DMS 273 treated with DMSO at 0.1 percent for 48 hours (cell line): Measurements from ENCODE around the gene HECTD2.
"Not testable (repeated sequence)": the region's sequence is repeated elsewhere in the genome, so short reads cannot be mapped to it uniquely, and the experiment has no call there.

Experiments
- DNase-seq: peaks from one replicate; lab custom pipeline; 2025; lab: John Stamatoyannopoulos, UW

HECTD2 gene

DNA sequence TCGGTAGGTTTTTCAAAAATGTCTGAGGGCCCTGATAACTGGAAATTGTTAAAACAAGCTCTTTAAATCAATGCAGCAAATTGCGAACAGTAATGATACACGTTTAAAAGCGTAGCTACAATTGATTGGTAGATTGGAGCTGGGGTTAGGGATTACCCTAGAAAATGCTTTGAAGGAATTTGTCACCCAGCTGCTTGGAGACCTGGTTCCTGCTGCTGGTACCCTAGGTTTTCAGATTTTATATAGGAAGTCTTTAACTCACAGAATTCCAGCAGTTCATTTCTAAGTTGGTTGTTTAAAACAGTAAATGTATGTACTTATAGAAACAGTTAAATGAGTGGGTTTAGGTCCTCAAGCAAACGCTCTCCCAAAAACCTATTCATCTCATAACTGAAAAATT, 1.5 kb downstream of the HECTD2 start:
- no peak for DNase-seq

DNA sequence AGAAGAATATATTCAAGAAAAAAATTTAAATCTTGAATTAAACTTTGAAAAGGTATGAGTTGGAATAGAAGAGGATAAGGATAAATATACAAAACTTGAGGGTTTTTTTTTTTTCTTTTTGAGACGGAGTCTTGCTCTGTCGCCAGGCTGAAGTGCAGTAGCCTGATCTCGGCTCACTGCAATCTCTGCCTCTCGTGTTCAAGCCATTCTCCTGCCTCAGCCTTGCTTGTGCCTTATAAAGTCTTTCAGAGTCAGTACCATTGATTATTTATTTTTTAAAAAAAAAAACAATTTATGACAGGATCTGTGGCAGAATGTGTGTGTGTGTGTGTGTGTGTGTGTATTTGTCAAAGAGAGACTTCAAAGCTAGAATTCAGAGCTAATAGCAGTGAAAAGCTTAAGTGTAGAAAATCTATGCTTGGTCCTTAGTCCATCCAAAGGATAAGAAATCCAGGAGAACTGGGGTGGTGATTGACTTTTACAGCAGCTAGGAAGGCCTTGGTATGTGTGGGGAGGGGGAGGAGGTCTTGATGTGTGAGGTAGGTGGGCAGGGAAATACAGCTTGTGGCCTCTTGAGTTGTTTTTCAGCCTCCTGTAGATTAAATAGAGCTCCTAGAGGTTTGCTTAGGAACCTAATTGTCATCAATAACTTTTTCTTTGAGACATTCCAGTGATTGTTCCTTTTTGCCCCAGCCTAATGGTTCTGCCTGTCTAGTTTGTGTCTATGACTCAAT, 2.4 kb downstream of the HECTD2 start:
- no peak for DNase-seq

DNA sequence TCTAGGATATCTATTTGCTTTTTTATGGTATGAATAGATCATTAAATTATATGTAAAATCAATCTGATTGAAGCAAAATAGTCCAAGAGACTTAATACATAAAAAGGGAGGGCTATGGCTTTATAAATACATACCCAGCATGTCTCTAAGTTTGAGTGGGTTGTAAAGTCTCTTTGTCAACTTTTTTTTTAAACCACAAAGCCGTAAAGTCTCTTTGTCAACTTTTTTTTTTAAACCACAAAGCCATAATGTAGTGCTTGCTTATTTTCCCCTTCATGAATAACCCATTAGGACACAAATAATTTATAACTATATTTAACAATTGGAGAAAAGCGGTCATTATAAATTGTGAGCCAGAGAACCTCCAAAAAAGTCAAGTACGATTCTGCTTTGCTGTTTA, 5.7 kb downstream of the HECTD2 start:
- no peak for DNase-seq

DNA sequence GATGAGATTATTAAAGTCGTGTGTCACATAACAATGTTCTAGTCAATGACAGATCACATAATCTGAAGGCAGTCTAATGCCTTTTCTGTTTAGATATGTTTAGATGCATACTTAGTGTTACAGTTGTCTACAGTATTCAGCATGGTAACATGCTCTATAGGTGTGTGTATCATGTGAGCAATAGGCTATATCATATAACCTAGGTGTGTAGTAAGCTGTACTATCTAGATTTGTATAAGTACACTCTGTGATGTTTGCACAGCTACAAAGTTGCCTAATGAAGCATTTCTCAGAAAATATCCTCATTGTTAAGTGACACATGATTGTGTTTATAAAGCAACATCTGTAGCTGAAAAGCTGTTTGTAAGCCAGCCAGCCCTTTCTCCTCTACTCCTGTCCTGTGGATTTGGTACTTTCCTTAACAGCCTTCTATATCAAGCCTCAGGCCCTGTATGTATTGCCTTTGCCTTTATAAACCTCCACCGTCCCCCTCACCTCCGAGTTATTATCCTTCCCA, 6.3 kb downstream of the HECTD2 start:
- no peak for DNase-seq

DNA sequence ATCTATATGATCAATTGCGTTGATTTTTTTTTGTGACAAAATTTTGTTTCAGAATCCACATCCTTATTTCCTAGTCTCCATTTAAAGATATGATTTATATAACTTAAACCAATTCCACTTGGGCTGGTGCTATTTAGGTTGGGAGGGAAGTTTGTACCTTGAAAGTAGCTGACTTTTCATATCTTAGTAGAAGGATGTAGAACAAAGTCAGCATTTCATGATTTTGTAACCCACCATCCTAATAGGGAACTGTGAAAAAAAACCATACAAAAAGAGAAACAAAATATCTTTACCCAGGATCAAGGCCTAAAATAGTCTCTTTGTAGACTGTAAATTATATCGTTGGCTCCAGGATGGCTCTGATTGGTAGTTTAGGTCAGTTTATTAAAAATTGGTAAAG, 8.3 kb downstream of the HECTD2 start:
- no peak for DNase-seq

DNA sequence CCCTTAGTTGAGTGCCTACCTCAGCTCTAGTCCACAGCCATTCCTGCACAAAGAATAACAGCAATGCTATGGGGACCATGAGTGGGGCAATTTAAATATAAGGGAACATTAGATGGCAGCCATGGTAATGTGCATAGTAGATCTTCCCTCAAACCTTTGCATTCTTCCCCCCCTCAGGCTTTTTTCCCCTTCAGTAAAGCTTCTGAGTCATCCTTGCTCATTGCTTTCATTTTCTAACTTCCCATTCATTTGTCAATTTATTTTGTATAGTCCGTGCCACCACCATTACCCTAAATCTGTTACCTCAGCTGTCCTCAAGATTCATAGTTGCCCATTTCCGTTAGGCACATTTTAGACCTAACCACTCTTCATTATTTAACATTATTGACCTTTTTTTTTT, 10.7 kb downstream of the HECTD2 start:
- no peak for DNase-seq

DNA sequence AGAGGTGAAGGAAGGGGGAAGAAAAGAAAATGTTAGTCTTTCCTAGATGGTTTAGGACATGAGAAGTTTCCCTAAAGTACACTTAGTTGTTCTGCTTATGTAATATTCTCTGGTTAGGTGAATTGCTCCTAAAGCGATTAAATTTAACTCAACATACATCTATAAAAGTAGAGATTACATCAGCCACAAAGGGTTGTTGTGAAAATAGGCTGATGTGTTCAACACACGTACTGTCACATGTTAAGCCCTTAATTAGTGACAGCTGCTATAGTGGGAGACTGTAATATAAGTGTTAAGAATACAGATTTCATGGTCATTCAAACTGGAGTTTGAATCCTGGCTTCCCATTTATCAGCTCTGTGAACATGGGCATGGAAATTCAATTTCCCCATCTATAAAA, 12.8 kb downstream of the HECTD2 start:
- DNase-seq = no peak

DNA sequence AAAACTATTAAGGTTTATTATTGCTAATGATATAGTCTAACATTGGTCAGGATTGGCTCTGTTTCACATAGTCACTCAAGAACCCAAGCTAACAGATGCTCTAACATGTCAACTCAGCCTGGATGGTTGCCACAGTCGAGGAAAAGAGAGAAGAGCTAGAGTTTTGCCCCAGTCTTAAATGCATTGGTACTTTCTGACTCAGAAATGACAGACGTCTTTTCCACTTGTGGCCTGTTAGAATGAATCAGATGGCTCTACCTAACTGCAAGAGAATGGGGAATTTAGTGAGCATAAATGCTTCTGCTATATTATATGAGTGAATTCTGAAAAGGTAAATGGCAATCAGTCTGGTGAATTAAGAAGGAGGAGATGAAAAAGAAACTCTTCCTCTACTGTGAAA, 13.9 kb downstream of the HECTD2 start:
- no peak for DNase-seq

DNA sequence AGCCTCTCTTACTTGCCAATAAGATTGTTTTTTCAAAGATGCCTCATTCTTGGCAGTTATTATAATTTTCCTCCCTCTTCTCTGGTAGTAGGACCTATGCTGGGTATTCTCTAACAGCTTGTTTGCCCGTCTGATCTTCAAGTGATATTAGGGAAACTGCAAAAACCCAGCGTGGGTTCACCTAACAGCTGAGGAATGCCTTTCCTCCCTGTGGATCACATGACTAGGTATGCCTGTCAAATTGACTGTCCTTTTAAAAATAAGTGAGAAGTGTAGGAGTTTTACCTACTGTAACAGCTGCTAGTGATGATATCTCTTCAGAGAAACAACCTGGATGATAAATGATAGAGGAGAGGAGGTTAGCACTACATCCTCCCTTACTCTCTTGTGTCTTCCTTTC, 22.0 kb downstream of the HECTD2 start:
- no peak for DNase-seq

DNA sequence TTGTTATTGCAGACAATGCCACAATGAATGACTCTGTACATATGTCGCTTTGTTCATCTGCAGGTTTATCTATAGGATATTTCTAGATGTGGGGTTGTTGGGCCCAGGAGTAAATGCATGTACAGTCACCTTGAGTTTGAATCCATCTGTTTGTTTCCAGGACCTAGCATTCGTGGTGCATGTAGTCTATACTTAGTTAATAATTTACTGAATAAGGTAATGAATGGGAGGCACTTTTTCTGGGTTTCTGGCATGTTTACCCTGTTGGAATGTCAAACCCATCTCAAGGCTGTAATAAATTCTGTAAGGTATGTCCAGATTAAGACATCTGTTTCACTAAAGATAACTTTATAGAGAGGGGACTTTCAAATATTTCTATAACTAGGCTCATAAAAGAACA, 23.5 kb downstream of the HECTD2 start:
- DNase-seq = no peak

DNA sequence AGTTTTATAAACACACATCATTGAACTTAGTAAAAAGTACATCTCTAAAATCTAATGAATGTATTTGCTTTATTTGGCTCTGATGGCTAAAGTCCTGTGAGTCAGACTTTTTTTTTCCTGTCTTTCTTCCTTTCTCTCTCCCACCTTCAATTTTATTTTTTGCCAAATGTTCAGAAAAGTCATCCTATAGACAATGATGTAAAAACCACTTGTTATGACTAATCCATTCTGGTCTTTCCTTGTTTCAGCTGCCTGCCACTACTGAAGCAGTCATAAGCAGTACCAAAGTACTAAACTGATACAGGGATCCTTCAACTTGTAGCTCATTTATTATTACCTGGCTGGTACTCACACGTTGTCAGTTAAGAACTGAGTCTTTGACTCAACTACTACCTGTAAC, 23.9 kb downstream of the HECTD2 start:
- no peak for DNase-seq

DNA sequence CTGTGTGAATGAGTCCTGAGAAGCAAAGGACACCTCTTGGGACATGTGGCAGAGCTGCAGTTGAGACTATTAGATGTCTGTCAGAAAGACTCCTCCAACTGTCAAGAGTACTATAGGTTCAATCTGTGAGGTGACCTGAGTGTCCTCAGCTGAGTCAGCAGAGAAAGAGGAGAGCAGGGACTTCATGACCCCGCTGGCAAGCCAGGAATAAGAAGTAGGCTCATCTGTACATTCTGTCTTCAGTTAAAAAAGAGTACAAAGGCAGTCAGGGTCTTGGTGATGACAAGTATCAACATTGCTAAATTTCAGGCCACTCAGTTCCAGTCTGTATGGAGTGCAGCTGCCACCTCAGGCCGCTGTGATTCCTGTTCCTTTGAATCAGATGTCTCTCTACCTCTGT, 25.1 kb downstream of the HECTD2 start:
- no peak for DNase-seq

DNA sequence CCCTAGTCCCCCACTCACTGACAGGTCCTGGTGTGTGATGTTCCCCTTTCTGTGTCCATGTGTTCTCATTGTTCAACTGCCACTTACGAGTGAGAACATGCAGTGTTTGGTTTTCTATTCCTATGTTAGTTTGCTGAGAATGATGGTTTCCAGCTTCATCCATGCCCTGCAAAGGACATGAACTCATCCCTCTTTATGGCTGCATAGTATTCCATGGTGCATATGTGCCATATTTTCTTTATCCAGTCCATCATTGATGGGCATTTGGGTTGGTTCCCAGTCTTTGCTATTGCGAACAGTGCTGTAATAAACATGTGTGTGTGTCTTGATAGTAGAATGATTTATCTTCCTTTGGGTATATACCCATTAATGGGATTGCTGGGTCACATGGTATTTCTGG, 28.1 kb downstream of the HECTD2 start:
- DNase-seq = not testable (repeated sequence)

DNA sequence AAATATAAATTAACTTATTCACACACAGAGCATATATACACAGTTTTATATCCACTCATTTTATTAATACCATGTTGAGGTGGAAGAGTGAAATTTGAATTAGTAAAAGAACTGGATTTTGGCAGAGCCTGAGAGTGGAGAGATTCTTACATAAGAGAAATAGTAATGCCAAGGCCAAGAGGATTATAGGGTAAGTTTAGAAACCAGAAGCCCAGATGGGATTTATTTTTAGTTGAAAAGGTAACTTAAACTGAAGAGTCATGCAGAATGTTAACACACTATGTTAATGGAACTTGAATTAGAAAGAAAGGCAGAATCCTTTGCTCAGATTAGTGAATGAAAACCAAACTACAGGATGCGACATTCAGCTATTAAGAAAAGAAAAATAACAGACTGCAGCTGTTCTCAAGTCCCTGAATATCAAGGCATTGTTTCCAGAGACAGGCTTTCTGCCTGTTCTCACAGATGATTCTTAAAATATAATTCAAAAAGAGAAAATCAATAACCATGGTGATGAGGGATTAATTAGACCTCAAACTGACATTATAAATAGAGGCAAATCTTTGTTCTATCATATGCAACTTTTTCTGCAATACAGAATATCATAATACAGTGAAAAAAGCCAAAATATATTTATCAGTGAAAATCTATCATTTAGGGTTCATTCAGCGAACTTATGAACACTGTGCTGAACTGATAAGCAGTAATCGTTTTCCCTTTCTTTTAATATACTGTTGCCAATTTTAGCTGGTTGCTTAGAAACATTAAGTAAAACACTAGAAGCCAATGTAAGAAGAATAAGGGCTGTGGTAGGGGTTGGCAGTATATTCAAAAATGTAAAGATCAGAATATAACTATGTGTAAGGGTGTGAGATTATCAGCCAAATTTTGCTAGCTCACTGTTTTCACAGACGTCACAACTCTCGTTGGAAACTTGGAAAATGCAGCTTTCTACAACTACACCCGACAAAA, 34.4 kb downstream of the HECTD2 start:
- DNase-seq = no peak

DNA sequence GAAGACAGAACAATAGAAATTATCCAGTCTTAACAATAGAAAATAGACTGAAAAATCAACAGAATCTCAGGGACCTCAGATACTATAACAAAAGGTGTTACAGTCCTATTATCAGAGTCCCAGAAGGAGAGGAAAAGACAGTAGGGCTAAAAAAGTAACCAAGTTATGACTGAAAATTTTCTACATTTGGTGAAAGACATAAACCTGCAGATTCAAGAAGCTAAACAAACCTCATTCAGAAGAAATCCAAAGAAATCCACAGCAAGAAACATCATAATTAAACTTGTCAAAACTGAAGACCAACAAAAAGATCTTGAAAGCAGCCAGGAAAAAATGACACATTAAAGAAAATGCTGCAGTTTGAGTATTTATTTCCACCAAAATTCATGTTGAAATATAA, 41.9 kb downstream of the HECTD2 start:
- no peak for DNase-seq

DNA sequence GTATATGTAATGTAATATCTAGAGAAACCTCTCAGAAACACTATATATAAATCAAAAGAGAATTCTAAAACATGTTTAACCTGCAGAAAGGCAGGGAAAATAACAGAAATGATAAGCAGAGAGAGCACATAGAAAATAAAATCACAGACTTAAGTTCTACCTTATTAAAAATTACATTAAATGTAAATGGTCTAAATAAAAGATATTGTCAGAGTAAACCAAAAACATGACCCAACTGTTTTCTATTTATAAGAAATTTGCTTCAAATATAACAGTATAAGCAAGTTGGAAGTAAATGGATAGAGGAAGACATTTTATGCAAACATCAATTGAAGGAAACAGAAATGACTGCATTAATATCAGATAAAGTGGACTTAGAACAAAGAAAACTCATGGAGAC, 43.4 kb downstream of the HECTD2 start:
- no peak for DNase-seq

DNA sequence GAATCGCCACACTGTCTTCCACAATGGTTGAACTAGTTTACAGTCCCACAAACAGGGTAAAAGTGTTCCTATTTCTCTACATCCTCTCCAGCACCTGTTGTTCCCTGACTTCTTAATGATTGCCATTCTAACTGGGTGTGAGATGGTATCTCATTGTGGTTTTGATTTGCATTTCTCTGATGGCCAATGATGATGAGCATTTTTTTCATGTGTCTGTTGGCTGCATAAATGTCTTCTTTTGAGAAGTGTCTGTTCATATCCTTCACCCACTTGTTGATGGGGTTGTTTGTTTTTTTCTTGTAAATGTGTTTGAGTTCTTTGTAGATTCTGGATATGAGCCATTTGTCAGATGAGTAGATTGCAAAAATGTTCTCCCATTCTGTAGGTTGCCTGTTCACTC, 45.0 kb downstream of the HECTD2 start:
- not testable (repeated sequence) for DNase-seq

DNA sequence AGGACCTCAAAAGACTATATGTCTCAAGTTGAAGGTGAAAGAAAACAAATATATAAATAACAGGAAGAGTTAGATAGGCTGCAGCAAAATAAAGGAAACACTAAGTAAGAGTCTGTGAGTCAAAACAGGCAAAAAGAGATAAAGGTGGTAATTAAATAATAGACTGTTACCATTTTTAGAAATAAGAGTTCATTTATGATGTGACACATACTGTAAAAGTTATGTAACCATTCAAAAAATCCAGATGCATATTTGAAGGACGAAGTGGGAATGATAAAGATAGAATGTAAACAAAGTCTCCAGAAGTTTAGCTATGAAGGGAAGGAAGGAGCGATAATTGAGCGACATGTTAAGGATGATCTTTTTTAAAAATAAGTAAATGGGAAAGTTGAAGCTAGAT, 50.5 kb downstream of the HECTD2 start:
- no peak for DNase-seq

DNA sequence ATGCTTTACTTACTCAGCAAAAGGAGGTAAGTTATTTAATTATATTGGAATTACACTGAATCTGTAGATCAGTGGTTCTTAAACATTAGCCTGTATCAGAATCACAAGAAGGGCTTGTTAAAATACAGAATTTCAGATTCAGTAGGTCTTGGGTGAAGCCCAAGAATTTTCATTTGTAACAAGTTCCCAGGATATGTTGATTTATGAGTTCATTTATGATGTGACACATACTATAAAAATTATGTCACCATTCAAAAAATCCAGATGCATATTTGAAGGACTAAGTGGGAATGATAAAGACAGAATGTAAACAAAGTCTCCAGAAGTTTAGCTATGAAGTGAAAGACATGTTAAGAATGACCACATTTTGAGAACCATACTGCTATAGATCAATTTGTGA, 52.3 kb downstream of the HECTD2 start:
- DNase-seq = no peak

DNA sequence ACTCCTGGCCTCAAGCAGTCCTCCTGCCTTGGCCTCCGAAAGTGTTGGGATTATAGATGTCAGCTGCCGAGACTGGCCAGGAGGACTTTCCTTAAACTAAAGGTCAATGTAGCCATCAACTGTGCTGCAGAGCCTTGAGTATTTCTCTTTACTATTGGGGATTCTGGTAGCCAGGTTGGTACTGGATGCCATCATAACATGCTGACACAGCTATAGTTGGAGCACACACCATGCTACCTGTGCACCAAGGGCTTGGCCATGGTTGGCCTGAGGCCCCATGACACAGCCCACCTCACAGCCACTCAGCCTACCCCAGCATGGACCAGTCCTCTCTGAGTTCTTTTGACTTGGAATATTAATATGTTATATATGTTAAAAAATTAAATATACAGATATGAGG, 54.4 kb downstream of the HECTD2 start:
- no peak for DNase-seq

DNA sequence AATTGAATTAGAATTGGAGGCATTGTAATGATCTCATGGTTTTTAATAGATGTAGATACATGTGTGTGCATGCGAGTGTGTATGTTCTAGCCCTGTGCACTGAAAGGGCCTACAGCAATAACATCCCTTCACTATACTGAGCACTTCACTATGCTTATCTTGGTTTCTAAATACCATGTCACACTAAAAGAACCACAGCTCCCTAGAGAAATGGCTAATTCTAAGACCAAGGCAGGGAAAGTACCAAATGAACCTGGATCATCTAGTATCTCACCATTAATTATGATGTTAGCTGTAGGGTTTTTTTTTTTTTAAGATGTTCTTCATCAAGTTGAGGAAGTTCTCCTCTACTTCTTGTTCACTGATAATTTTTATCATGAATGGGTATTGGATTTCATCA, 55.1 kb downstream of the HECTD2 start:
- DNase-seq = no peak

DNA sequence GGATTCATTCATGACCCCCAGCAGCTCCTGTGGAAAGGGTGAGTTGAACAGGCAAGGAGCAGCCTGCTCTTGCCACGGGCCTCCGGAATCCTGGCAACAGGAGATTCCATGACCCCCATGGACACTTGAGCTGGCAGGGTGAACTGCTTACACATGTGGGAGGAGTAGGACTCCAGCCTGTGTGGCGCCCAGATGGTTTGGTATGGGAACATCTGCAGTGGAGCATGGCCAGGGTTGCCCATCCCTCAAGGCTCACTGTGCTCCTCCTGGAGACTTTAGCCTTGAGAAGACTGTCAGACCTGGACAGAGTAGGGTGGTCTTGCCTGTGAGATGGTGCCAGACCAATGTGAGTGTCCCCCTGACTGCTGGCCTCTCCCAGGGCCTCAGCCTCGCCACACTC, 57.0 kb downstream of the HECTD2 start:
- DNase-seq = no peak

DNA sequence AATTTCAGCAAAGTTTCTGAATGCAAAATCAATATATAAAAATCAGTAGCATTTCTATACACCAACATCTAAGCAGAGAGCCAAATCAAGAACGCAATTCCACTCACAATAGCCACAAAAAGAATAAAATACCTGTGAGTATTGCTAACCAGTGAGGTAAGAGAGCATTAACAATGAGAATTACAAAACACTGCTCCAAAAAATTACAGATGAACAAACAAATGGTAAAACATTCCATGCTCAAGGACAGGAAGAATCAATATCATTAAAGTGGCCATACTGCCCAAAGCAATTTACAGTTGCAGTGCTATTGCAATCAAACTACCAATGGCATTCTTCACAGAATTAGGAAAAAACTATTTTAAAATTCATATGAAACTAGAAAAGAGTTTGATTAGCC, 61.5 kb downstream of the HECTD2 start:
- DNase-seq = no peak
